Left ventricle myocardium inferior (tissue), 1 donor: ENCODE data around the gene RRP1B. TPM values are rescaled to one million over a fixed set of nuclear protein-coding genes. Genes with fewer than 3 reads are reported as not detected.

ENCODE experiments used
- DNase-seq: peaks from one replicate; pipeline ENCODE4 v3.0.0-alpha.2; 2020
- H3K27ac ChIP-seq: fragments of 200-600 bp; replicated peaks from 2 replicates; pipeline ENCODE4 v1.8.0; 2021
- H3K27me3 ChIP-seq: fragments of 200-600 bp; 2 replicates; pipeline ENCODE4 v1.8.0; 2021; ENCODE audit warnings: low read depth
- H3K36me3 ChIP-seq: fragments of 200-600 bp; 2 replicates; pipeline ENCODE4 v1.8.0; 2021
- H3K4me1 ChIP-seq: fragments of 200-600 bp; 2 replicates; pipeline ENCODE4 v1.8.0; 2021
- H3K4me3 ChIP-seq: fragments of 200-600 bp; 2 replicates; pipeline ENCODE4 v1.8.0; 2021; ENCODE audit warnings: mild to moderate bottlenecking, moderate library complexity
- H3K9me3 ChIP-seq: fragments of 200-600 bp; replicated peaks from 2 replicates; pipeline ENCODE4 v1.8.0; 2021
- CTCF ChIP-seq: fragments of 200-600 bp; IDR thresholded peaks from 2 replicates; pipeline ENCODE4 v1.8.0; 2021; ENCODE audit warnings: antibody characterized with exemption, mild to moderate bottlenecking, borderline replicate concordance
- intact Hi-C: fragments of 100-400 bp; cut with micrococcal nuclease; formaldehyde crosslinking; loops from one replicate; pipeline ENCODE4 v1.11.0; 2022
- total RNA-seq: library from RNA; stranded (reverse); fragmentation: NEBNext Ultra II Directional; extraction: Animal tissue kit (Norgen Biotek cat#: 25700); gene quantifications from one replicate; pipeline ENCODE4 v1.2.1, GENCODE V29; 2021
- donor health status: DM: no; HTN: yes; CAD: no; lungs with severe emphysema.

RRP1B gene
- total RNA-seq, 1 donor from 2014 or later = 8.9 TPM

GRCh38 chr21:43635436-43635835, 23.9 kb upstream of the RRP1B start:
- DNase-seq = no peak
- no peaks in the 10 kb centered on the region for H3K4me1 ChIP-seq
- no peak for TF ChIP-seq CTCF
- H3K36me3 ChIP-seq = no peaks in the 10 kb centered on the region
- H3K4me3 ChIP-seq = no peak overlapping the region
- intact Hi-C loops = no loop called here
- H3K27me3 ChIP-seq = no peaks in the 10 kb centered on the region
- H3K9me3 ChIP-seq = no peaks in the 10 kb centered on the region
- no peak overlapping the region for H3K27ac ChIP-seq

- no peak overlapping the region for H3K4me3 ChIP-seq
- no peaks in the 10 kb centered on the region for H3K9me3 ChIP-seq
- H3K27me3 ChIP-seq = no peaks in the 10 kb centered on the region
- intact Hi-C loops = no loop called here
- H3K27ac ChIP-seq = no peak overlapping the region
- no peak for DNase-seq
- TF ChIP-seq CTCF = no peak
- no peaks in the 10 kb centered on the region for H3K36me3 ChIP-seq
- no peaks in the 10 kb centered on the region for H3K4me1 ChIP-seq
Observed at GRCh38 chr21:43637530-43638158, 21.7 kb upstream of the RRP1B start.

GRCh38 chr21:43639470-43640353, 19.6 kb upstream of the RRP1B start:
- Histone ChIP-seq H3K4me1 (no peaks in the 10 kb centered on the region), H3K27ac (no peak overlapping the region), H3K36me3 (no peaks in the 10 kb centered on the region), H3K9me3 (no peaks in the 10 kb centered on the region), H3K4me3 (no peak overlapping the region), H3K27me3 (no peaks in the 10 kb centered on the region)
- intact Hi-C loops = no loop called here
- DNase-seq = no peak
- no peak for TF ChIP-seq CTCF

- Histone ChIP-seq H3K36me3 (no peaks in the 10 kb centered on the region), H3K27me3 (no peaks in the 10 kb centered on the region), H3K4me1 (peaks cover 4% of the 10 kb centered on the region), H3K27ac (no peak overlapping the region), H3K4me3 (no peak overlapping the region), H3K9me3 (no peaks in the 10 kb centered on the region)
- DNase-seq = no peak
- no peak for TF ChIP-seq CTCF
- intact Hi-C loops = no loop called here
Observed at GRCh38 chr21:43640400-43640799, 19.0 kb upstream of the RRP1B start.

GRCh38 chr21:43643193-43643592, 16.2 kb upstream of the RRP1B start:
- H3K4me3 ChIP-seq = no peak overlapping the region
- H3K9me3 ChIP-seq = no peaks in the 10 kb centered on the region
- TF ChIP-seq CTCF = no peak
- H3K36me3 ChIP-seq = no peaks in the 10 kb centered on the region
- peaks cover 16% of the 10 kb centered on the region for H3K4me1 ChIP-seq
- no peaks in the 10 kb centered on the region for H3K27me3 ChIP-seq
- DNase-seq = no peak
- intact Hi-C loops = no loop called here
- H3K27ac ChIP-seq = no peak overlapping the region
